ENCODE measurements around the gene ZAP70.

DNA sequence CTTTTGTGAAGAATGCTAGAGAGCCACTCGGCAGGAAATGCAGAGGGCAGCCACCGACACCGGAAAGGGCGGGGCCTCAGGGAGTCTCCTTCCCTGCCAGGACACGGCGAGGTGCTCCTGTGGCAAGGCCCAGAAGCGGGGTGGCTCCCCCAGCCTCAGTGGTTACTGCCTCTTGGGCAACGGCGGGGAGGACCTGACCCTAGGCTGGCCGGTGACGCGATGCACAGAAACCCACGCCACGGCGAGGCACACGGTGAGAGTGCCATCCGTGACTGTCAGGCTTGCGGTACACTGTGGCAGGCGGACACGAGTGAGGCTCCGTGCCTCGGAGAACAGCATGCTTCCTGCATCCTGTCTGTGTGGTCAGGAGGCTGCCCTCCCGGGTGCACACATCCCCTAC is 47.8 kb downstream of the ZAP70 start:
- no peak for TF ChIP-seq CTCF (optimal IDR thresholded peaks at IDR 0.05 in 1 of 3, IDR thresholded peaks at IDR 0.05 in 1 of 3, conservative IDR thresholded peaks at IDR 0.05 in 1 of 3; ENCODE audit: extremely low read depth in 1 of 3, insufficient read depth in 2 of 3, low read length in 3 of 3)
- TF ChIP-seq EZH2 (IDR thresholded peaks at IDR 0.05; ENCODE audit: low read length), result no peak

All from keratinocyte (primary cell).